Stimulated activated CD8-positive, alpha-beta memory T cell treated with anti-CD3 and anti-CD28 coated beads, Interleukin-7, amount 100 ng/mL, for 4 hours (primary cell): ENCODE data around the gene EIF4E3.

Source experiments
- DNase-seq, 2 donors: peaks; one replicate each; pipeline ENCODE4 v3.0.0-alpha.2; 2020; ENCODE audit warnings: low read depth in 2 of 2

EIF4E3 gene

GRCh38 chr3:71690341-71690841 is 34.8 kb downstream of the EIF4E3 start:
- DNase-seq: no peak

DNA sequence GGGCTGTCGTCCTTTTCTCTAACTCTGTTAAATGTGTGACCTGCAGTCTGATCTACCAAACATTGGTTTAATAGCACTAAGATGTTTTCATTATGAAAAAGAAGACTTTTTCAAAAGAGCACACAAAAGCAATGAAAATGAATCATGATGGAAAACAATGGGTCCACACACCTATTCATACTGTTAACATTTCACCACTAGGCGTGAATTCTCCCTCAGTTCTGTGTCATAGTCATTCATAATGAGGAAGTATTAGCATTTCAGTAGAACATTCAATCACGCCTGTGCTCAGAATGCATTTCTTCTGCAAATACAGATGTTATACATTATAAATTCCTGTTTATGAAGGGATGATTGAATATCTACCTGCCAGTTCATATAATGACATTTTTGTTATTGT is 35.9 kb downstream of the EIF4E3 start:
- no peak for DNase-seq

DNA sequence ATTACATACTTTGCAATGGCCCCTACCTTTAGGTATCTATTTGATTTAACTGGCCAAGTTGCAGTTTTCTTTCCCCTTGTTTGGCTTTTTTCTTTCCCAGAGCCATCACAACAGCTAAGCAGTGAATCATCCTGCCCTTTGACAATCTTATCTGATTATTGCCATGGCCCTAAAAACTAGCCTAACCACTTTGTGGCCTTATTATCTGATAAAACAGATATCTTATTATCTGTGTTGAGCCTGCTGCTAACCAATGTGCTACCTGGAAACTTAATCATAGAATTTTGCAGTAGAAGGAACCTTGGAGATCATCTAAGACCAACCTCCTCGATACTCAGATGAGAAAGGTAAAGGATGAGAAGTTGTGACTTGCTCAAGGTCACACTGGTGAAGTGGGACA is 37.1 kb downstream of the EIF4E3 start:
- no peak for DNase-seq

DNA sequence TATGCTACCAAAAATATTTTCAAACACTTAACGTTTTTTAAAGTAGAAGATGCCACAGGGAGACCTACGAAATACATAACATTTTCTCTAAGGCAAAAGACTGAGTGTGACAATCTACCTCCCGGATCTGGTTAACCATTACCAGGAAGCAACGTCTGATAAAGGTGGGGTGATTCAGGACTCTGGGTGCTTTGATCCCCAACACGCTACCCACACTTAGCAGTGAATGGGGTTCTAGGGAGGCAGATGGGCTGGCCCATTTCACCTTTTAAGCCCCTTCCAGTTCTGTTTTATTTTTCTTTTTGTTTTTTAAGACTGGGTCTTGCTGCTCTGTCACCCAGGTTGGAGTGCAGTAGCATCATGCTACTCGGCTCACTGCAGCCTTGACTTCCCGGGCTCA is 39.5 kb downstream of the EIF4E3 start:
- DNase-seq: no peak

GRCh38 chr3:71684757-71685386 is 40.3 kb downstream of the EIF4E3 start:
- no peak for DNase-seq

- DNase-seq: no peak
Observed at GRCh38 chr3:71684046-71684756, 41.0 kb downstream of the EIF4E3 start.

- DNase-seq: no peak
Observed at GRCh38 chr3:71681224-71681668, 44.0 kb downstream of the EIF4E3 start.

DNA sequence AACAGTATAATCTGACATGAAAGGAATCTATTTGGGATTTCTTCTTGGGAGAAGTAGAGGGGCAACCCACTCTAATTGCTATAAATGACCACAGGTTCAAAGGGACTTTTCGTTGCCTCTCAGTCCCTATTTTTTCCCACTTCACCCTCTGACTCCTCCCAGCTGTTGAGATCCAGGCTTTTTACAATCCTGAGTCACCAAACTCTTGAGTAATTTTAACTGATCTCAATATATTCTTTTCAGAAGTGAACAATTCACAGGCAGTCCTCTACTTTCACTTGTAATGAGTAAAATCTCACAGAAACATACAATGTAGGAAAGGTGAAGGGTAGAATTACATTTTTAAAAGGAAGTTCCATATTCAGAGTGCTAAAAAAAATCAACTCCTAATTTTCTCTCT is 44.6 kb downstream of the EIF4E3 start:
- DNase-seq: no peak

- no peak for DNase-seq
Observed at GRCh38 chr3:71676931-71677330, 48.3 kb downstream of the EIF4E3 start.

GRCh38 chr3:71673486-71673885 is 51.7 kb downstream of the EIF4E3 start:
- DNase-seq: no peak

GRCh38 chr3:71672807-71673206 is 52.4 kb downstream of the EIF4E3 start:
- DNase-seq: no peak

GRCh38 chr3:71672340-71672739 is 52.9 kb downstream of the EIF4E3 start:
- no peak for DNase-seq

DNA sequence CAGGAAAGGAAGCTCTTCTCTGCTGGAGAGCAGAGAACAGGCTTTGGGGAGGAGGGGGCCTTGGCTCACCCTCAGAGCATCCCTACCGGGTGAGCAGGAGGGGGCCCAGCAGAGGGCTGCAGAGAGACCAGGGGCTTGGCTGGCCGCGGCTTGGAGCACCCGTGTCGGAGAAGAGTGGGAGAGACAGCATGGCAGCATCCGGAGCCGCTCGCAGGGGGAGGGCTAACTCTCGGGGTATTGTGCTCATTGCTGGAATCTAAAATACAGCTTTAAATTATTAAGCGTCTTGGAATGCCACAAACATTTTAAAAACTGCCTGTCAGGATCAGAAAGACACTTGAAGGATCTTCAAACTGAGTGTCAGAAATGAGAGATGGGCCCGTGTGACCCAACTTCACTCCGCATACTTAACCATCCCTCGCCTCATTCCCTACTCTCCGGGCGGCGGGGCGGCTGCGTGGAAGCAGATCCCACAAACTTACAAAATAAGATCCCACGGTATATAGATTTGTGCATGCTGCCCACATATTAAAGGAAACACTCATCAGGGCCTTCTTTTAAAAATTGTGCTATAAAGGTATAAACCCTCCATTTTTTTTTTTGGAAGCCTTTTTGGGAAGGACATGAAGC is 53.9 kb downstream of the EIF4E3 start:
- DNase-seq: no peak

DNA sequence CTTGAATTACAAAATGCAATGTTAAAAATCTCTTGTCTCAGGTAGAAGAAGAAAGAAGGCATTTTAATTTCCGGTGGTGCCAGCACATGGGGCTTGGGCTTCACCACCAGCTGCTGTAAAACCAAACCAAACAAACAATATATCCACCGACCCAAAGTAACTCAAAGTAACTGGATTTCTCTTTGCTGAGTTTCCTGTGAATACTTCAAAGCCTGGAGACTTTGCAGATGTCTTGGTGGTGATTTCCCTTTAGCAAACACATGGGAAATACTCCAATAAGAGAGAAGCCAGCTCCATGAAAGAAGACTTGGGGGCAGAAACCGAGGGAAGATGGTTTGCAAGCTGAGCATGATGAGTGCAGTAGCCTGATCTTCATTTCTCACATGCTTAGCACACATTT is 62.6 kb downstream of the EIF4E3 start:
- no peak for DNase-seq

DNA sequence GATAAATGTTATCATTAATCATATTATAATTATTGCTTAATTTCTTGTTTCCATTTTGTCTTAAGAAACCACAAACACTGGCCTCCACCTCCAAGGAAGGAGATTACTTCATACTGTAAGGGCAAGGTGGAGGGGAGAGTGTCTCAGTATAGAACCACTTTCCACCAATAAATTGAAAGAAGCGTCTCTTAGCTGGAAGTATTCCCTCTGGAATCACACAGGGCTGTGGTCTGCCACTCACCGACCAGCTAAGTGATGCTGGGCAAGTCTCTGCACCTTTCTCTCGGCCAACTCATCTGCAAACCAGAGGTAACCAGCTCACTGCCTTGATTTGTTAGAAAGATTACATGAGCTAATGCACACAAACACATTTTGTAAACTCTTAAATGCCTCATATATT is 63.1 kb downstream of the EIF4E3 start:
- no peak for DNase-seq

GRCh38 chr3:71659864-71660591 is 65.2 kb downstream of the EIF4E3 start:
- DNase-seq: no peak

GRCh38 chr3:71657831-71658530 is 67.2 kb downstream of the EIF4E3 start:
- DNase-seq: no peak

DNA sequence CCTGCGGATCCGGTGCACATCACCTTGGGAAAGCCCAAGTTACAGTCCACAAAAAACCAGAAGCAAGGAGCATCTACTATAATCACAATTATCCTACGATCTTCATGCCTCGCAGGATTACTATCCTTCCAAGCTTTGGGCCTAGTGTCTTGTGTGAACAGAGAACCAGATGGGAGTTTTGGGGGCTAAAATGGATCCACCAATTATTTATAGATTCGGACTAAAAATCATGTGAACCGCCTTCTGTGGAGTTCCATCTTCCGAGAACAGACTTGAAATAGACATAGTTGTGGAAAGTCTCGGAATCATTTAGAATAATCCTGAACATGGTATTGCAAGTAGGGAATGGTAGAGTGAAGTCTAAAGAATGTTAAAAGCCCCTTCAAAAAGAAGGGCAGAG is 70.1 kb downstream of the EIF4E3 start:
- no peak for DNase-seq

GRCh38 chr3:71653414-71653807 is 71.8 kb downstream of the EIF4E3 start:
- DNase-seq: no peak

GRCh38 chr3:71652781-71653413 is 72.3 kb downstream of the EIF4E3 start:
- DNase-seq: no peak

GRCh38 chr3:71651625-71652024 is 73.6 kb downstream of the EIF4E3 start:
- DNase-seq: no peak
